A549 treated with RU486 at 1 μM for 4 hours (cell line): ENCODE data around the gene MEG3. TPM values are rescaled to one million over a fixed set of nuclear protein-coding genes. Genes with fewer than 3 reads are reported as not detected.

Experiments
- total RNA-seq: library from RNA; stranded (reverse); fragments of 200-300 nt; extraction: Qiagen RNA extraction; gene quantifications from 5 replicates; pipeline ENCODE4 v1.2.3, GENCODE V29; 2022; ENCODE audit warnings: low read depth

The MEG3 gene
- total RNA-seq = 44.1 to 69.8 TPM (median 51.9 TPM) in 5 replicates

DNA sequence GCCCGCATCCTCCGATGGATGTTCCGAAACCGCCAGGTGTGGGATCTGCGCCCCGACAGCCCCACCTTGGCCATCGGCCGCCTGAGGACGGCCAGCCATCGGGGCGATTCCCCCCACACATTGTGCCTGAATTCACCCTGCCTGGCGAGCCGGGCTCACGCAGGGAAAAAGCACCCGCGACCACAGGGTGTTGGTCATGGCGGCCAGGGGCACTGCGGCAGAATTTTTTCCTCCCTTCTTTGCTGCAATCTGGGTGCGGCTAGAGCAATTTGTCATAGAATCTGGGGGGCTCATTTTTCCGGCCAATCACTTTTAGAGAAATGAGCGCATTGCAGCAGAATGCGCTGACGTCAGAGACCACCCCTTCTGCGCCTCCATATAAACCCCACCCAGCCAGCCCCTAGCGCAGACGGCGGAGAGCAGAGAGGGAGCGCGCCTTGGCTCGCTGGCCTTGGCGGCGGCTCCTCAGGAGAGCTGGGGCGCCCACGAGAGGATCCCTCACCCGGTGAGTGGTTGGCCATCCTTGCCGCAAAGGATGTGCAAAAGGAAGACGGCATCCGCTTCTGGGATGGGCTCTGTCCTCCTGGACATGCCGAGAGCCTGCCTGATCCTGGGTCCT is at the start of gene MEG3:
TSS of gene MEG3 (plus strand) at position 406 of the 619 bp plus-strand sequence.

GRCh38 chr14:100903672-100904185 is 77.8 kb downstream of the MEG3 start, which contains the start of gene RTL1:
TSS of gene RTL1 (minus strand) at chr14:100903722. CDS start at chr14:100884788, 18,934 bp downstream.

Other genes starting within 250 kb of the MEG3 start
- gene BEGAIN, start 238.7 kb upstream of the MEG3 start, total RNA-seq = 6.6 to 13.7 TPM (median 9.0 TPM) in 5 replicates
- 0.20 to 0.45 TPM (median 0.42 TPM) in 5 replicates for gene DLK1, start 99.2 kb upstream of the MEG3 start, total RNA-seq
- 0.26 to 0.34 TPM (median 0.27 TPM) in 5 replicates for gene RTL1, start 77.6 kb downstream of the MEG3 start, total RNA-seq